SU-DHL-6 (cell line): ENCODE results near the gene B3GAT1.

Source experiments
- CTCF ChIP-seq: fragments of 200-600 bp; sonication (generic); IDR thresholded peaks from one replicate; pipeline ENCODE4 v1.5.1; 2017; ENCODE audit warnings: antibody characterized with exemption, mild to moderate bottlenecking, low read length, moderate library complexity; ENCODE audit not compliant: insufficient read depth, poor library complexity, severe bottlenecking
- EZH2phosphoT487 ChIP-seq: fragments of 200-600 bp; sonication (generic), shearing (Covaris generic); conservative IDR thresholded peaks from 2 replicates; pipeline ENCODE4 v1.6.1; 2018; ENCODE audit warnings: mild to moderate bottlenecking, antibody characterized with exemption, low read length, moderate library complexity, mixed read lengths

- no peak for TF ChIP-seq CTCF
- no peak for TF ChIP-seq EZH2phosphoT487
Observed at GRCh38 chr11:134365011-134365925, 46.8 kb downstream of the B3GAT1 start.
